Globus pallidus (tissue), 1 donor: ENCODE results near the gene NEDD4L.
A peak's percentile ranks its signal among the peaks of the same experiment; 100 is the strongest.
"Not testable (repeated sequence)": the region's sequence is repeated elsewhere in the genome, so short reads cannot be mapped to it uniquely, and the experiment has no call there.

Experiments used
- DNase-seq: peaks from one replicate; pipeline ENCODE4 v3.0.0-alpha.2; 2015; ENCODE audit warnings: low spot score

Gene NEDD4L

GRCh38 chr18:58027341-58027740 lies 16.7 kb upstream of the NEDD4L start:
- no peak for DNase-seq

GRCh38 chr18:58028109-58028784 lies 15.8 kb upstream of the NEDD4L start:
- no peak for DNase-seq

GRCh38 chr18:58032233-58032632 lies 11.8 kb upstream of the NEDD4L start:
- DNase-seq = no peak

- no peak for DNase-seq
These were observed 10.8 kb upstream of the NEDD4L start for GRCh38 chr18:58033216-58033615.

GRCh38 chr18:58034370-58034769 lies 9.7 kb upstream of the NEDD4L start:
- no peak for DNase-seq

- DNase-seq = no peak
These were observed 6.9 kb upstream of the NEDD4L start for GRCh38 chr18:58037163-58037562.

- DNase-seq = no peak
These were observed 6.0 kb upstream of the NEDD4L start for GRCh38 chr18:58038063-58038462.

GRCh38 chr18:58041633-58042032 lies 2.4 kb upstream of the NEDD4L start:
- DNase-seq = no peak

GRCh38 chr18:58042826-58043490 lies 1.1 kb upstream of the NEDD4L start:
- no peak for DNase-seq

- no peak for DNase-seq
These were observed 580 bp downstream of the NEDD4L start for GRCh38 chr18:58044370-58045241.

- no peak for DNase-seq
These were observed 1.4 kb downstream of the NEDD4L start for GRCh38 chr18:58045242-58046092.

GRCh38 chr18:58046093-58046793 lies 2.2 kb downstream of the NEDD4L start:
- DNase-seq = no peak

- no peak for DNase-seq
These were observed 2.9 kb downstream of the NEDD4L start for GRCh38 chr18:58046794-58047555.

GRCh38 chr18:58047556-58047882 lies 3.5 kb downstream of the NEDD4L start:
- no peak for DNase-seq

- no peak for DNase-seq
These were observed 4.1 kb downstream of the NEDD4L start for GRCh38 chr18:58048081-58048642.

GRCh38 chr18:58049000-58049688 lies 5.1 kb downstream of the NEDD4L start:
- no peak for DNase-seq

GRCh38 chr18:58050963-58051362 lies 6.9 kb downstream of the NEDD4L start:
- not testable (repeated sequence) for DNase-seq

- peak; percentile 40 for DNase-seq
These were observed 7.9 kb downstream of the NEDD4L start for GRCh38 chr18:58051765-58052460.

- DNase-seq = no peak
These were observed 8.9 kb downstream of the NEDD4L start for GRCh38 chr18:58052960-58053359.
